NB4 (cell line): ENCODE data around the gene TLCD5.

ENCODE experiments used
- DNase-seq: peaks from one replicate; pipeline ENCODE4 v3.0.0; 2010; ENCODE audit warnings: low read depth
- H3K4me3 ChIP-seq: one replicate; pipeline ENCODE4 v1.5.1; 2011; ENCODE audit warnings: mild to moderate bottlenecking, low read depth, low read length, moderate library complexity
- CTCF ChIP-seq: IDR thresholded peaks from one replicate; pipeline ENCODE4 v1.5.1; 2012; ENCODE audit warnings: low read depth, low read length
- MYC ChIP-seq: IDR thresholded peaks from 2 replicates; pipeline ENCODE4 v1.6.1; 2011; ENCODE audit warnings: low read depth, low read length
- POLR2A ChIP-seq: IDR thresholded peaks from 2 replicates; pipeline ENCODE4 v1.6.1; 2011; ENCODE audit warnings: mild to moderate bottlenecking; ENCODE audit not compliant: insufficient read length; ENCODE audit errors: extremely low read depth
- TF ChIP-seq, protein P1 (sequence below): IDR thresholded peaks from 2 replicates; pipeline ENCODE4 v1.6.1; 2011; ENCODE audit warnings: low read depth, low read length

TLCD5 gene

GRCh38 chr11:120350637-120351036 lies 25.5 kb downstream of the TLCD5 start:
- TF ChIP-seq CTCF (no peak), MYC (no peak), POLR2A (no peak)
- TF ChIP-seq, protein P1, sequence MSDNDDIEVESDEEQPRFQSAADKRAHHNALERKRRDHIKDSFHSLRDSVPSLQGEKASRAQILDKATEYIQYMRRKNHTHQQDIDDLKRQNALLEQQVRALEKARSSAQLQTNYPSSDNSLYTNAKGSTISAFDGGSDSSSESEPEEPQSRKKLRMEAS: no peak
- no peak for DNase-seq
- no peak overlapping the region for H3K4me3 ChIP-seq

- no peak overlapping the region for H3K4me3 ChIP-seq
- no peak for DNase-seq
- TF ChIP-seq, protein P1: no peak
- no peak for TF ChIP-seq CTCF
- TF ChIP-seq POLR2A: no peak
- no peak for TF ChIP-seq MYC
Observed at GRCh38 chr11:120352405-120352804, 27.3 kb downstream of the TLCD5 start.

GRCh38 chr11:120354068-120354467 lies 29.0 kb downstream of the TLCD5 start:
- TF ChIP-seq MYC: no peak
- TF ChIP-seq POLR2A: no peak
- TF ChIP-seq CTCF: no peak
- TF ChIP-seq, protein P1: no peak
- H3K4me3 ChIP-seq: no peak overlapping the region
- DNase-seq: no peak

DNA sequence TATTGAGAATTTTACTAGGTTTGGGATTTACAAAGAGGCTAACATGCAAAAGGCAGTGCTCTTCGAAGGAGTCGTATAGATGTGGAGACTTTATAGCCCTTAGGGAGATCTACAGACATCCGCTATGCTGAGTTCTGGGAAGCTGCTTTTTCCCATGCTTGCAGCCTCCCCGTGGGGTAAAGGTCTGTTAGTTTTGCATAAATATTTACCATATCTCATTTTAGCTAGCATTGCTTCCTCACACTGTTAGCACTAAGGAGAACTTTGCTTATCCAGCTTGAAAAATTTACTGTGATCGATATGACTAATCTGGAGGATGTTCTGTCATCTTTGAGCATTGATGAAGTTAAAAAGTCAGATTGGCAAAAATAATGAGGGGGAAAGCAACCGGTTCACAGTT lies 29.7 kb downstream of the TLCD5 start:
- no peak for DNase-seq
- no peak for TF ChIP-seq CTCF
- H3K4me3 ChIP-seq: no peak overlapping the region

GRCh38 chr11:120357620-120358019 lies 32.5 kb downstream of the TLCD5 start:
- H3K4me3 ChIP-seq: no peak overlapping the region
- TF ChIP-seq POLR2A: no peak
- TF ChIP-seq, protein P1: no peak
- TF ChIP-seq MYC: no peak
- no peak for TF ChIP-seq CTCF
- DNase-seq: no peak

- DNase-seq: no peak
- H3K4me3 ChIP-seq: no peak overlapping the region
- TF ChIP-seq, protein P1: no peak
- TF ChIP-seq CTCF (no peak), MYC (no peak), POLR2A (no peak)
Observed at GRCh38 chr11:120358729-120359128, 33.6 kb downstream of the TLCD5 start.
